K562 (cell line): Measurements from ENCODE around the gene UBE2E2. TPM values are rescaled to one million over a fixed set of nuclear protein-coding genes. Genes with fewer than 3 reads are reported as not detected.

ENCODE experiments used
- ATAC-seq: fragments of 200-7000 bp; cut with Tn5 transposase; 3 replicates; pipeline ENCODE4 v1.9.1; 2020; ENCODE audit warnings: moderate library complexity
- BruUV-seq: library from RNA; stranded (reverse); fragments of 400-500 nt; replicated peaks from 2 replicates; lab custom pipeline; 2021; lab: Mats Ljungman, UMichigan
- CTCF ChIA-PET: fragments of 300-600 bp; formaldehyde crosslinking; extraction: SDS; loops from one replicate; lab custom pipeline; 2021; ENCODE audit warnings: low intra/inter-chr PET ratio; lab: Yijun Ruan, JAX
- POLR2A ChIA-PET: fragments of 300-600, 350-650 bp; sonication (Branson Sonifier 250); formaldehyde crosslinking; extraction: SDS; loops from one replicate; lab custom pipeline; 2021; ENCODE audit warnings: antibody characterized with exemption, inconsistent platforms; lab: Yijun Ruan, JAX
- DNase-seq, 4 experiments: peaks; one replicate each; pipeline versions ENCODE4 v3.0.0 to v3.0.0-alpha.2; 2011 to 2018; ENCODE audit warnings: low spot score in 3 of 4, mixed read lengths in 3 of 4; ENCODE audit errors: extremely low read depth in 1 of 4
- FAIRE-seq: peaks from 2 replicates; lab custom pipeline; 2011; peaks lifted over from hg19 to GRCh38; lab: Jason Lieb, UNC
- H2AFZ ChIP-seq: 2 replicates; pipeline ENCODE4 v1.6.0; 2011; ENCODE audit warnings: low read depth, low read length, control low read depth, inconsistent platforms
- H3K27ac ChIP-seq: fragments of 200-600 bp; 3 replicates; pipeline ENCODE4 v1.8.0; 2011; ENCODE audit warnings: low read depth, mild to moderate bottlenecking, control low read depth, inconsistent platforms, low read length, moderate library complexity, mixed read lengths; ENCODE audit errors: extremely low read depth
- H3K27me3 ChIP-seq, 2 experiments: fragments of 300-600 bp in 1 of 2; 2 replicates in 1 of 2; 3 replicates in 1 of 2; pipeline versions ENCODE4 v1.6.0 to v1.8.0; 2011; ENCODE audit warnings: inconsistent platforms in 2 of 2, low read length in 2 of 2, mild to moderate bottlenecking in 1 of 2, mixed read lengths in 1 of 2, moderate library complexity in 1 of 2; ENCODE audit not compliant: control insufficient read depth in 2 of 2, insufficient read depth in 2 of 2
- H3K36me3 ChIP-seq: fragments of 300-600 bp; 3 replicates; pipeline ENCODE4 v1.8.0; 2011; ENCODE audit warnings: mild to moderate bottlenecking, low read length, inconsistent platforms; ENCODE audit not compliant: control insufficient read depth, insufficient read depth
- H3K4me1 ChIP-seq, 2 experiments: fragments of 200-600 bp in 1 of 2; replicated peaks in 1 of 2; 2 replicates in 1 of 2; 3 replicates in 1 of 2; pipeline versions ENCODE4 v1.5.1 to v1.8.0; 2011; ENCODE audit warnings: inconsistent platforms in 2 of 2, low read length in 2 of 2, mild to moderate bottlenecking in 1 of 2, mixed read lengths in 1 of 2, moderate library complexity in 1 of 2; ENCODE audit not compliant: control insufficient read depth in 2 of 2, insufficient read depth in 2 of 2
- H3K4me2 ChIP-seq: 2 replicates; pipeline ENCODE4 v1.6.1; 2011; ENCODE audit warnings: low read length, control low read depth, inconsistent platforms, mixed read lengths; ENCODE audit not compliant: insufficient read depth
- H3K4me3 ChIP-seq: fragments of 200-600 bp; sonication (generic), shearing (Covaris generic); 2 replicates; pipeline ENCODE4 v1.5.1; 2016; ENCODE audit warnings: control low read depth, inconsistent platforms
- H3K79me2 ChIP-seq: fragments of 200-600 bp; 3 replicates; pipeline ENCODE4 v1.8.0; 2011; ENCODE audit warnings: low read length, inconsistent platforms; ENCODE audit not compliant: control insufficient read depth, insufficient read depth
- H3K9ac ChIP-seq, 2 experiments: 2 replicates each; pipeline versions ENCODE4 v1.6.0 to v1.6.1; 2011; ENCODE audit warnings: low read depth in 2 of 2, low read length in 2 of 2, control low read depth in 1 of 2, inconsistent platforms in 1 of 2, mild to moderate bottlenecking in 1 of 2, mixed read lengths in 1 of 2; ENCODE audit not compliant: insufficient read depth in 1 of 2
- H3K9me1 ChIP-seq: one replicate; pipeline ENCODE4 v1.6.0; 2011; ENCODE audit warnings: inconsistent platforms, mild to moderate bottlenecking, low read length, moderate library complexity; ENCODE audit not compliant: control insufficient read depth, insufficient read depth
- H3K9me3 ChIP-seq: replicated peaks from 2 replicates; pipeline ENCODE4 v1.5.1; 2011; ENCODE audit warnings: low read depth, low read length, inconsistent platforms; ENCODE audit not compliant: control insufficient read depth, insufficient read depth
- H4K20me1 ChIP-seq: replicated peaks from 2 replicates; pipeline ENCODE4 v1.6.1; 2011; ENCODE audit warnings: low read length, inconsistent platforms, mixed read lengths; ENCODE audit not compliant: control insufficient read depth, insufficient read depth
- ESRRA ChIP-seq: fragments of 450-650 bp; IDR thresholded peaks from 2 replicates; pipeline ENCODE4 v1.6.1; 2014; ENCODE audit warnings: low read depth, mild to moderate bottlenecking, moderate library complexity, borderline replicate concordance
- JUNB ChIP-seq: fragments of 450-650 bp; formaldehyde crosslinking; conservative IDR thresholded peaks from 2 replicates; pipeline ENCODE4 v1.4.0; 2020; ENCODE audit warnings: mild to moderate bottlenecking
- MEIS2 ChIP-seq: fragments of 450-650 bp; IDR thresholded peaks from 2 replicates; pipeline ENCODE4 v1.6.1; 2014; ENCODE audit warnings: mild to moderate bottlenecking; ENCODE audit not compliant: partially characterized antibody
- SIN3B ChIP-seq: fragments of 450-650 bp; IDR thresholded peaks from 2 replicates; pipeline ENCODE4 v1.6.1; 2017; ENCODE audit warnings: low read depth, mild to moderate bottlenecking, moderate library complexity
- SP2 ChIP-seq: IDR thresholded peaks from 2 replicates; pipeline ENCODE4 v1.6.1; 2011; ENCODE audit warnings: mild to moderate bottlenecking, low read depth, low read length, moderate library complexity; ENCODE audit not compliant: poor library complexity, severe bottlenecking; ENCODE audit errors: extremely low read depth
- ZBTB2 ChIP-seq: fragments of 450-650 bp; IDR thresholded peaks from 2 replicates; pipeline ENCODE4 v1.6.1; 2016; ENCODE audit warnings: antibody characterized with exemption
- ZNF561 ChIP-seq: fragments of 450-650 bp; formaldehyde crosslinking; conservative IDR thresholded peaks from 2 replicates; pipeline ENCODE4 v1.4.0; 2020; ENCODE audit warnings: mild to moderate bottlenecking, moderate library complexity
- ZNF717 ChIP-seq: fragments of 250-450 bp; sonication (Bioruptor Pico); IDR thresholded peaks from 2 replicates; pipeline ENCODE4 v1.5.0; 2021
- WGBS: fragments of 100-300 bp; shearing (Covaris generic); methylation state at CpG from one replicate; pipeline ENCODE4 v1.1.6; 2016; ENCODE audit warnings: low coverage, mixed read lengths; ENCODE audit not compliant: insufficient coverage; ENCODE audit errors: missing lambda C conversion rate; 5-methylcytosine and 5-hydroxymethylcytosine counted together
- in situ Hi-C: fragments of 300-500 bp; cut with MboI; formaldehyde crosslinking; loops from 4 replicates; pipeline ENCODE4 v1.15.0; 2018; ENCODE audit warnings: inconsistent platforms, mixed read lengths
- intact Hi-C: fragments of 100-400 bp; cut with micrococcal nuclease; formaldehyde crosslinking; loops from 2 replicates; pipeline ENCODE4 v1.14.2; 2022
- polyA plus RNA-seq, 8 experiments: library from polyadenylated mRNA; depleted of rRNA in 4 of 8; stranded (reverse) in 5 of 8; unstranded in 3 of 8; fragments of >200 nt; fragmentation: Nextera tagmentation in 2 of 8; fragmentation: Illumina TruSeq in 1 of 8; extraction: Ambion mirVana in 2 of 8; extraction: Trizol in 1 of 8; gene quantifications; 2 replicates each; pipeline versions ENCODE4 v1.2.1 to v1.2.3, GENCODE V29; 2011 to 2014; ENCODE audit warnings: inconsistent platforms in 1 of 8, missing spikeins in 1 of 8
- total RNA-seq, 7 experiments: library from RNA; depleted of rRNA in 6 of 7; stranded (reverse); fragments of >200 nt in 6 of 7; fragmentation: Illumina TruSeq in 2 of 7; extraction: Trizol in 2 of 7; gene quantifications; 2 replicates each; pipeline versions ENCODE4 v1.2.1 to v1.2.3, GENCODE V29; 2011 to 2021; ENCODE audit warnings: low replicate concordance in 1 of 7
- TF ChIP-seq, protein P1 (sequence below): sonication (generic); formaldehyde crosslinking; IDR thresholded peaks from 2 replicates; pipeline ENCODE4 v1.8.1; 2023; ENCODE audit warnings: mild to moderate bottlenecking, missing genetic modification reagents
- TF ChIP-seq, protein P2 (sequence below): IDR thresholded peaks from 3 replicates; pipeline ENCODE4 v1.6.1; 2011; ENCODE audit warnings: borderline replicate concordance, mild to moderate bottlenecking; ENCODE audit not compliant: insufficient read length, insufficient read depth
- TF ChIP-seq, protein P3 (sequence below): fragments of 450-650 bp; IDR thresholded peaks from 2 replicates; pipeline ENCODE4 v1.6.1; 2016
- TF ChIP-seq, protein P4 (sequence below): fragments of 450-650 bp; formaldehyde crosslinking; IDR thresholded peaks from 2 replicates; pipeline ENCODE4 v1.4.0; 2022; ENCODE audit warnings: missing genetic modification characterization
- TF ChIP-seq, protein P5 (sequence below): IDR thresholded peaks from 2 replicates; pipeline ENCODE4 v1.6.1; 2011; ENCODE audit not compliant: insufficient read length; ENCODE audit errors: extremely low read depth
- TF ChIP-seq, protein P6 (sequence below): fragments of 450-650 bp; IDR thresholded peaks from 2 replicates; pipeline ENCODE4 v1.6.1; 2016; ENCODE audit warnings: missing biosample characterization, missing genetic modification characterization

Gene UBE2E2
- total and polyA plus RNA-seq, 9 of the 15 experiments (the other 6 are each of a cell fraction or from before 2014, with no cell fraction given), result 0.22 to 5.1 (median 1.9) TPM

DNA sequence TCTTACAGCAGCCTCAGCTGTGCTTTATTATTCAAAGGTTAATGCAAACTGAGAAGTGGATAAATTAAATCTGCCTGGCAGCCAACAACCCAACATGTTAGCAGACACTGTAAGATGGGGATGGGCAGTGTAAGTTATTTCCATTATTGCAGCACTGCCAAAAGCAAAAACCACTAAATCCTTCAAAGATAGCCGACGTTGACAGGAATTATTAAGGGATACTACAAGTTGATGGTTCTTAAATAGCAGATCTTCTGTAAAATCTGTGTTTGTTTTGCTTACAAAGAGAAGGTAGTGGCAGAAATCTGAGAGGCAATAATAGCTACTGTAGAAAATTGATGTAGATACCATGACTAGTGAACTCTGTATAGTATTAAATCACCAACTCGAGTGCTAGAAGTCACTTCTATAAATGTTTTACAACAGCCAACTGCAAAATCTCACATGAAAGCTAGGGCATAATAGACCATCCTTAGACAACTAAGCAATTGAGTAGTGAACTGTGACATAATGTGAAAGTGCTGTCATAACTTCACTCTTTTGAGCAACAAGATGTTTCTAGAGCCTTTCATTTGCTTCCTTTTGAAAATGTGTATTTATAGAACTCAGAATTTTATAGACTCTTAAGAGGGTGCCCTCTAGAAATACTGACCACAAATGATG is 278.6 kb downstream of the UBE2E2 start:
- H3K4me1 ChIP-seq, result no peaks in the 10 kb centered on the region
- H3K4me2 ChIP-seq, result no peak overlapping the region
- H3K79me2 ChIP-seq, result no peaks in the 10 kb centered on the region
- no peak overlapping the region for H2AFZ ChIP-seq
- no peak overlapping the region for H3K9ac ChIP-seq
- no peaks in the 10 kb centered on the region for H3K9me3 ChIP-seq
- H3K27ac ChIP-seq, result no peak overlapping the region
- no peak overlapping the region for H3K4me3 ChIP-seq
- in situ Hi-C loops (no loop called here), intact Hi-C loops (no loop called here)
- FAIRE-seq (no peak), ATAC-seq (no peak), DNase-seq (no peak)
- BruUV-seq, result no TSS peak
- no peaks in the 10 kb centered on the region for H3K27me3 ChIP-seq
- WGBS, result 3% methylated on average over 3 of the region's 3 CpGs
- CTCF ChIA-PET, result no interaction called here
- POLR2A ChIA-PET, result no interaction called here
- H4K20me1 ChIP-seq, result no peaks in the 10 kb centered on the region
- H3K9me1 ChIP-seq, result no peaks in the 10 kb centered on the region
- H3K36me3 ChIP-seq, result no peaks in the 10 kb centered on the region
- no peak for TF ChIP-seq JUNB (CRISPR knock-in tag)
- TF ChIP-seq, protein P1, sequence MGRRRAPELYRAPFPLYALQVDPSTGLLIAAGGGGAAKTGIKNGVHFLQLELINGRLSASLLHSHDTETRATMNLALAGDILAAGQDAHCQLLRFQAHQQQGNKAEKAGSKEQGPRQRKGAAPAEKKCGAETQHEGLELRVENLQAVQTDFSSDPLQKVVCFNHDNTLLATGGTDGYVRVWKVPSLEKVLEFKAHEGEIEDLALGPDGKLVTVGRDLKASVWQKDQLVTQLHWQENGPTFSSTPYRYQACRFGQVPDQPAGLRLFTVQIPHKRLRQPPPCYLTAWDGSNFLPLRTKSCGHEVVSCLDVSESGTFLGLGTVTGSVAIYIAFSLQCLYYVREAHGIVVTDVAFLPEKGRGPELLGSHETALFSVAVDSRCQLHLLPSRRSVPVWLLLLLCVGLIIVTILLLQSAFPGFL (CRISPR knock-in tag), result no peak
- TF ChIP-seq MEIS2, result no peak
- TF ChIP-seq ESRRA, result no peak
- no peak for TF ChIP-seq SIN3B
- TF ChIP-seq, protein P2, sequence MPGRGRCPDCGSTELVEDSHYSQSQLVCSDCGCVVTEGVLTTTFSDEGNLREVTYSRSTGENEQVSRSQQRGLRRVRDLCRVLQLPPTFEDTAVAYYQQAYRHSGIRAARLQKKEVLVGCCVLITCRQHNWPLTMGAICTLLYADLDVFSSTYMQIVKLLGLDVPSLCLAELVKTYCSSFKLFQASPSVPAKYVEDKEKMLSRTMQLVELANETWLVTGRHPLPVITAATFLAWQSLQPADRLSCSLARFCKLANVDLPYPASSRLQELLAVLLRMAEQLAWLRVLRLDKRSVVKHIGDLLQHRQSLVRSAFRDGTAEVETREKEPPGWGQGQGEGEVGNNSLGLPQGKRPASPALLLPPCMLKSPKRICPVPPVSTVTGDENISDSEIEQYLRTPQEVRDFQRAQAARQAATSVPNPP, result no peak
- TF ChIP-seq, protein P3, sequence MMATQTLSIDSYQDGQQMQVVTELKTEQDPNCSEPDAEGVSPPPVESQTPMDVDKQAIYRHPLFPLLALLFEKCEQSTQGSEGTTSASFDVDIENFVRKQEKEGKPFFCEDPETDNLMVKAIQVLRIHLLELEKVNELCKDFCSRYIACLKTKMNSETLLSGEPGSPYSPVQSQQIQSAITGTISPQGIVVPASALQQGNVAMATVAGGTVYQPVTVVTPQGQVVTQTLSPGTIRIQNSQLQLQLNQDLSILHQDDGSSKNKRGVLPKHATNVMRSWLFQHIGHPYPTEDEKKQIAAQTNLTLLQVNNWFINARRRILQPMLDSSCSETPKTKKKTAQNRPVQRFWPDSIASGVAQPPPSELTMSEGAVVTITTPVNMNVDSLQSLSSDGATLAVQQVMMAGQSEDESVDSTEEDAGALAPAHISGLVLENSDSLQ, result no peak
- TF ChIP-seq, protein P4, sequence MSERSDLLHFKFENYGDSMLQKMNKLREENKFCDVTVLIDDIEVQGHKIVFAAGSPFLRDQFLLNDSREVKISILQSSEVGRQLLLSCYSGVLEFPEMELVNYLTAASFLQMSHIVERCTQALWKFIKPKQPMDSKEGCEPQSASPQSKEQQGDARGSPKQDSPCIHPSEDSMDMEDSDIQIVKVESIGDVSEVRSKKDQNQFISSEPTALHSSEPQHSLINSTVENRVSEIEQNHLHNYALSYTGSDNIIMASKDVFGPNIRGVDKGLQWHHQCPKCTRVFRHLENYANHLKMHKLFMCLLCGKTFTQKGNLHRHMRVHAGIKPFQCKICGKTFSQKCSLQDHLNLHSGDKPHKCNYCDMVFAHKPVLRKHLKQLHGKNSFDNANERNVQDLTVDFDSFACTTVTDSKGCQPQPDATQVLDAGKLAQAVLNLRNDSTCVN (CRISPR knock-in tag), result no peak
- TF ChIP-seq, protein P5, sequence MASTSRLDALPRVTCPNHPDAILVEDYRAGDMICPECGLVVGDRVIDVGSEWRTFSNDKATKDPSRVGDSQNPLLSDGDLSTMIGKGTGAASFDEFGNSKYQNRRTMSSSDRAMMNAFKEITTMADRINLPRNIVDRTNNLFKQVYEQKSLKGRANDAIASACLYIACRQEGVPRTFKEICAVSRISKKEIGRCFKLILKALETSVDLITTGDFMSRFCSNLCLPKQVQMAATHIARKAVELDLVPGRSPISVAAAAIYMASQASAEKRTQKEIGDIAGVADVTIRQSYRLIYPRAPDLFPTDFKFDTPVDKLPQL, result no peak
- TF ChIP-seq ZNF717, result no peak
- TF ChIP-seq SP2, result no peak
- no peak for TF ChIP-seq ZNF561 (CRISPR knock-in tag)
- no peak for TF ChIP-seq ZBTB2
- TF ChIP-seq, protein P6, sequence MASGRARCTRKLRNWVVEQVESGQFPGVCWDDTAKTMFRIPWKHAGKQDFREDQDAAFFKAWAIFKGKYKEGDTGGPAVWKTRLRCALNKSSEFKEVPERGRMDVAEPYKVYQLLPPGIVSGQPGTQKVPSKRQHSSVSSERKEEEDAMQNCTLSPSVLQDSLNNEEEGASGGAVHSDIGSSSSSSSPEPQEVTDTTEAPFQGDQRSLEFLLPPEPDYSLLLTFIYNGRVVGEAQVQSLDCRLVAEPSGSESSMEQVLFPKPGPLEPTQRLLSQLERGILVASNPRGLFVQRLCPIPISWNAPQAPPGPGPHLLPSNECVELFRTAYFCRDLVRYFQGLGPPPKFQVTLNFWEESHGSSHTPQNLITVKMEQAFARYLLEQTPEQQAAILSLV (tag), result no peak
